Duodenal mucosa (tissue), 2 donors: Measurements from ENCODE around the gene CBLC.

ENCODE experiments used
- H3K27ac ChIP-seq: one replicate; pipeline ENCODE4 v1.7.0; 2013; ENCODE audit warnings: low read depth, low read length
- H3K27me3 ChIP-seq, 2 donors: one replicate each; pipeline ENCODE4 v1.7.0; 2013; ENCODE audit warnings: low read length in 2 of 2, control low read depth in 1 of 2; ENCODE audit not compliant: insufficient read depth in 2 of 2, control insufficient read depth in 1 of 2
- H3K36me3 ChIP-seq, 2 donors: one replicate each; pipeline ENCODE4 v1.7.0; 2013; ENCODE audit warnings: low read length in 2 of 2, control low read depth in 1 of 2; ENCODE audit not compliant: insufficient read depth in 2 of 2, control insufficient read depth in 1 of 2
- H3K4me1 ChIP-seq, 2 donors: one replicate each; pipeline ENCODE4 v1.7.0; 2013; ENCODE audit warnings: low read length in 2 of 2, control low read depth in 1 of 2; ENCODE audit not compliant: insufficient read depth in 2 of 2, control insufficient read depth in 1 of 2
- H3K4me3 ChIP-seq, 2 donors: one replicate each; pipeline ENCODE4 v1.7.0; 2013; ENCODE audit warnings: low read length in 2 of 2, low read depth in 1 of 2
- H3K9ac ChIP-seq, 2 donors: one replicate each; pipeline ENCODE4 v1.7.0; 2013; ENCODE audit warnings: low read length in 2 of 2, low read depth in 1 of 2
- H3K9me3 ChIP-seq, 2 donors: one replicate each; pipeline ENCODE4 v1.7.0; 2013; ENCODE audit warnings: low read length in 2 of 2, control low read depth in 1 of 2; ENCODE audit not compliant: control insufficient read depth in 1 of 2

CBLC gene

DNA sequence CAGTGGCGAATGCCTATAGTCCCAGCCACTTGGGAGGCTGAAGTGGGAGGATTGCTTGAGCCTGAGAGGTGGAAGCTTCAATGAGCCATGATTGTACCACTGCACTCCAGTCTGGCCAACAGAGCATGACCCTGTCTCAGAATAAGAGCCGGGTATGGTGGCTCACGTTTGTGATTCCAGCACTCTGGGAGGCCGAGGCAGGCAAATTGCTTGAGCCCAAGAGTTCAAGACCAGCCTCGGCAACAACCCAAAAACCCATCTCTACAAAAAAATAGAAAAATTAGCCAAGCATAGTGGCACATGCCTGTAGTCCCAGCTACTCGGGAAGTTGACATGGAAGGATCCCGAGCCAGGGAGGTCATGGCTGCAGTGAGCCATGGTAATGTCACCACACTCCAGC, 63.1 kb downstream of the CBLC start:
- H3K4me1 ChIP-seq = peaks cover 9 to 10% of the 10 kb centered on the region in 2 donors
- H3K4me3 ChIP-seq = no peak overlapping the region
- no peak overlapping the region for H3K9ac ChIP-seq
- no peaks in the 10 kb centered on the region for H3K36me3 ChIP-seq
- no peaks in the 10 kb centered on the region for H3K9me3 ChIP-seq
- no peaks in the 10 kb centered on the region for H3K27me3 ChIP-seq
- no peak overlapping the region for H3K27ac ChIP-seq

- Histone ChIP-seq H3K9me3 (no peaks in the 10 kb centered on the region), H3K9ac (no peak overlapping the region), H3K27ac (no peak overlapping the region), H3K4me3 (no peak overlapping the region), H3K4me1 (peaks cover 9 to 10% of the 10 kb centered on the region in 2 donors), H3K36me3 (no peaks in the 10 kb centered on the region), H3K27me3 (no peaks in the 10 kb centered on the region)
Observed at GRCh38 chr19:44841231-44841630, 63.5 kb downstream of the CBLC start.

DNA sequence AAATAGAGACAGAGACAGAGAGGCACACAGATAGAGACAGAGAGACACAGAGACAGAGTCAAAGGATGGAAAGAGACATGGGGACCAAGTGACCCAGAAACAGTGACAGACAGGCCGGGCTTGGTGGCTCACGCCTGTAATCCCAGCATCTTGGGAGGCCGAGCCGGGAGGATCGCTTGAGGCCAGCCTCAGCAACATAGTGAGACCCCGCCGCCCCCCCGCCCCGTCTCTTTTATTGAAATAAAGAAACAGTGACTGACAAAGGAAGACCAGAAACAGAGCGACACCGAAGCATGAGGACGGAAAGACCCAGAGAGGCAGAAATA, 67.6 kb downstream of the CBLC start:
- Histone ChIP-seq H3K9ac (peak overlapping the region; percentile 57 to 82), H3K9me3 (no peaks in the 10 kb centered on the region), H3K27ac (peak overlapping the region; percentile 68), H3K27me3 (no peaks in the 10 kb centered on the region), H3K4me1 (peaks cover 16 to 27% of the 10 kb centered on the region in 2 donors), H3K36me3 (no peaks in the 10 kb centered on the region), H3K4me3 (peak overlapping the region; percentile 81 to 84)

DNA sequence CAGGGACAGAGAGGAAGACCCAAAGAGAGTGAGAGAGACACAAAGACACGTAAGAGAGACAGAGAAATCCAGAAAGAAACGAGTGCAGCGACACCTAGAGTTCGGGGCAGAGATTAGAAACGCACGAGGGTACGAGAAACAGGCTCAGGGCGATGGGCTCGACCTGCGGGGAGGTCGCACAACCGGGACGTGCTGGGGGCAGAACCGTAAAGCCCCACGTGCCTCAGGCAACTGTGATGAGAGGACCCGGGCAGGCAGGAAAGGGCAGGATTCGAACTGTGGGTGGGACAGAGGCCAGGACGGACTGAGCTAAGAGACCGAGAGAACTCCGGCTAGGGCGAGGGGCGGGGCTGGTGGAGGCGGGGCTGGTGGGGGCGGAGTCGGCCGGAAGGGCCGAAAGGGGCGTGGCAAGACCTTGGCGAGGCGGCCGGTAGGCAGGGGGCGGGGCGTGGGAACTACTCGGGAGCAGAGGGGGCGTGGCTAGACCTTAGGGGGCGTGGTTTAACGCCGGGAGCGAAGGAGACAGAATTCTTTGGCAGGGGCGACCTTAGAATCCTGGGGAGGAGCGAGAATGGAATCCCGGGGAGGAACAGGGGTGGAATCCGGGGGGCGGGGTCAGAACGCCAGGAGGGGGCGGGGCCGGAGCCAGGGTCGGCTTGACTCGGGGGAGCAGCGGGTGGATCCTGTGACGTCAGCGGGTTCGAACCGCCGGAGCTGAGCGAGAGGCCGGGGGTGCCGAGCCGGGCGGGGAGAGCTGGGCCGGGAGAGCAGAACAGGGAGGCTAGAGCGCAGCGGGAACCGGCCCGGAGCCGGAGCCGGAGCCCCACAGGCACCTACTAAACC, 68.1 kb downstream of the CBLC start, which contains the start of gene NECTIN2:
NECTIN2 (plus strand) TSS at position 686 of the 843 bp plus-strand sequence. CDS start 229 bp downstream, outside the sequence.
- Histone ChIP-seq H3K4me1 (peaks cover 16 to 27% of the 10 kb centered on the region in 2 donors), H3K27ac (peak within 1 kb of the TSS; percentile 96), H3K4me3 (peak within 1 kb of the TSS; percentile 87 to 98), H3K9ac (peak within 1 kb of the TSS; percentile 98 to 100), H3K9me3 (no peaks in the 10 kb centered on the region), H3K27me3 (no peaks in the 10 kb centered on the region), H3K36me3 (no peaks in the 10 kb centered on the region)

- Histone ChIP-seq H3K27me3 (no peaks in the 10 kb centered on the region), H3K36me3 (no peaks in the 10 kb centered on the region), H3K9me3 (no peaks in the 10 kb centered on the region), H3K27ac (peak overlapping the region; percentile 96), H3K4me3 (peak overlapping the region; percentile 87 to 98), H3K9ac (peak overlapping the region; percentile 98 to 100), H3K4me1 (peaks cover 16 to 27% of the 10 kb centered on the region in 2 donors)
Observed at GRCh38 chr19:44846455-44847143, 68.9 kb downstream of the CBLC start.

DNA sequence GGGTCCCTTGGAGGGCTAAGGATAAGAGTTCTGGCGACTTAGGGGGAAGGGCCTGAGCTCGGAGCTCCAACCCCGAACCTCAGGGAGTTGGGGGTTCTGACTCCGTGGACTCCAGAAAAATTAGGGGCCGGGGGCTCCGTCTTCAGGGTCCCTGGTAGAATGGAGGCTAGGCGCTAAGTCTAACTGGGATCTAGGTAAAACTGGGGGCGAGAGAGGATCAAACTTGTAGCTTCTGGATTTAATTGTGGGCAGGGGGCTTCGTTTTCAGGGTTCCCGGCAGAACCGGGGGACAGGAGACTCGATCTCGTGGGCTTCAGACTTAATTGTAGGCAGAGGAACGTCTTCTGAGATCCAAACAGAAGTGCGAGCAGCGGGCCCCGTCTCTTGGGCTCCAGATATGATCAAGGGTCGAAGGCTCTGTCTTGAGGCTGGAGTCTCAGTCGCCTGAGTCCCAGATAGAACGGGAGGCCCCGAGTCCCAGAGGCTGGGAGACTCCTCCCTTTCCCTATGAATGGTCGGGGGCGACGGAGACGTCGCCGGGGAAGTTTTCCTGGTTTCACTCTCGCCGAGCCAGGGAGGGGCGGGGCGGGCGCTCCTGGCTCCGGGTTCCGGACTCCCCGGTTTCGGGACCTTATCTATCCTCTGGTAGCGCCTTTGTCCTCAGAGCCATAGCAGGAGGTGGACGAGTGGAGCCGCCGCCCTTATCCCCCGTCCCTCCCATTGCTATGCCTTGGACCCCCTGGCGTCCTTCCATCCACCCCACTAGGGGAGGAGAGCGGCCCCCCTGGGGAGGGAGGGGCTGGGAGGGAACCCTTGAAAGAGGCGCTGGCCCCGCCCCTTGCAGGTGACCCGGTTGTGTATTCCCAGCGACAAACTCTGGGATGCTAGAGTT, 69.7 kb downstream of the CBLC start:
- H3K9me3 ChIP-seq = no peaks in the 10 kb centered on the region
- H3K27me3 ChIP-seq = no peaks in the 10 kb centered on the region
- peak overlapping the region; percentile 98 to 100 for H3K9ac ChIP-seq
- no peaks in the 10 kb centered on the region for H3K36me3 ChIP-seq
- peak overlapping the region; percentile 96 for H3K27ac ChIP-seq
- H3K4me1 ChIP-seq = peaks cover 16 to 27% of the 10 kb centered on the region in 2 donors
- peak overlapping the region; percentile 87 to 98 for H3K4me3 ChIP-seq

- no peaks in the 10 kb centered on the region for H3K9me3 ChIP-seq
- peaks cover 16 to 27% of the 10 kb centered on the region in 2 donors for H3K4me1 ChIP-seq
- H3K4me3 ChIP-seq = peak overlapping the region; percentile 87 to 98
Observed at GRCh38 chr19:44848036-44848811, 70.5 kb downstream of the CBLC start.

DNA sequence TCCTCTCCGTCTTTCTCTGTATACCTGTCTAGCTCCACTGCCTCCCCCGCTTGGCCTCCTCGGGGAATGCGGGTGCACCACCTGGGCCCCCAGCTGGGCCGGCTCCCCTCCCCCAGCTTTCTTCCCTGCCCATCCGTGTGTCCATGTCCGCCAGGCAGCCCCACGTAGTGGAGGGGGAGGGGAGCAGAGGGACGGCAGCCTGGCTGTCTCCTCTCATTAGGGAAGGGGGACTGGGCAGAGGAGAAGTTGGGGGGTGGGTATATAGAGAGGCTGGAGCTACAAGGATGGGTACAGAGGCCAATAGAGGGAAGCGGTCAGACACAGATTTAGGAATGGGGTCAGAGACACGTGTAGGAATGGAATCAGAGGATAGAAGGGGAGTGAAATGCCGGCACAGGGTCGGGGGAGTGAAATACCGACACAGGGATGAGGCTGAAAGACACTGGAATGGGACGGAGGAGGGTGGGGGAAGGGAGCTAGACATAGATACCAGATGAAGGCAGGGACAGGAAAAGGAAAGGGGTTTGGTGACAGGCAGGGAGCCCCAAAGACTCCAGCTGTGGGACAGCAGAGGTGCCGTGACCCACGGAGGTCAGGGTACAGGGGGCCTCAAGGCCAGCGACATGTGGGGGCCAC, 71.2 kb downstream of the CBLC start:
- no peaks in the 10 kb centered on the region for H3K9me3 ChIP-seq
- peak overlapping the region; percentile 96 for H3K27ac ChIP-seq
- H3K27me3 ChIP-seq = no peaks in the 10 kb centered on the region
- peak overlapping the region; percentile 26 to 87 for H3K4me3 ChIP-seq
- peaks cover 16 to 27% of the 10 kb centered on the region in 2 donors for H3K4me1 ChIP-seq
- H3K36me3 ChIP-seq = no peaks in the 10 kb centered on the region
- H3K9ac ChIP-seq = no peak overlapping the region

More at GRCh38 chr19:44848036-44848811, 70.5 kb downstream of the CBLC start:
- Histone ChIP-seq H3K9ac (peak overlapping the region; percentile 56 to 100), H3K36me3 (no peaks in the 10 kb centered on the region), H3K27ac (peak overlapping the region; percentile 96), H3K27me3 (no peaks in the 10 kb centered on the region)
